Activated T-cell treated with anti-CD3 and anti-CD28 coated beads, Interleukin-2, amount 50 U/mL, for 48 hours (primary cell): Measurements from ENCODE around the gene RPP25L.

ENCODE experiments used
- DNase-seq, 2 experiments: peaks; one replicate each; pipeline ENCODE4 v3.0.0-alpha.2; 2020

The RPP25L gene

DNA sequence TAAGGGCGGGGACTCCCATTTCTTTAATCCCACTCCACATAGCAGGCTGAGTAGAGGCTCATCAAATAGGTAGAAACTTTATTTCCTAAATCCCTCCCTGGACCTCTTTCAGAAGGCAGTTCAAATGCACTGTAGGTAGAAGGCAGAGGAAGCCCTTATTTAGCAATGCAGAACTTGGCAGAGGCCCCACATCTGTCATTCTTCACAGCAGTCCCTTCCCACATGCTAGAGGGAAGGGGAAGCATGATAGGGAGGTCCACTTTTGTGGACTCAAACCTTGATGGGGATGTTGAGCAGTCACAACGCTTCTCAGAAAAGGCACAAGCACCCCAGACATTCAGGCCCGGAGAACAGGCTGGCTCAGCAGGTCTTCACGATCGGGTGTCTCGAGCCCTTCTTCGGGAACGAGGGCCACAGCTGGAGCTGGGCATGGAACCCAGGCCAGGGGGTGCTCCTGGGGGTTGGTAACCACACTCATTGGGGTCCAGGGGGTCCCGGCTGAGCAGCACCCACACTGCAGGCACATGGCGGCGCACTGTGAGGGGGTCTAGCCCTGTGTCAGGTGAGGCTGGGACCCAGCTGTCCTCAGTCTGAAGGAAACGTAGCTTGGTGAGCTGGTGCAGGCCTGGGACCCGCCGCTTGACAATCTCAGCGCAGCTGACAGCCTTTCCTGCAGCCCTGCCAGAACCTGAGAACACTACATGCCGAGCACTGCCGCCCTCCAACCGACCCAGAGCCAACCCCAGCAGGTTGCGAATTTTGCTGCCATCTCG is 1.3 kb downstream of the RPP25L start:
- DNase-seq, result no peak

DNA sequence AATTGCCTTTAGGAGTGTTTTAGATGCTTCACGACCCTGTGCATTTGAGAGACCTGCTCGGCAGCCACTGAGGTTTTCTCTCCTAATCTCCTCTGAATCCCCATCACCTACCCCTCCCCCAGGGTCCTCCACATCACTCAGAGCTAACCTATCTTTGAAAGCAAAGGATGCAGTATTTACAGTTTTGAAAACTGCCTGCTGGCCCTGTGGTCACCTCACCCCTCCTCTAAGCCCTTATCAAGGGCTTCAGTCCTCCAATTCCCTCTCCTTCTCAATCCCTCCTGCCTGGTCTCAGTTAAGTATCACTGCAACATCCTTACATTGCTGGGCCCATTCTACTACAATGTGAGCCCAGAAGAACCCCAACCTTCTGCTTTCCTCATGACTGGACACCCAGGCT is 4.6 kb downstream of the RPP25L start:
- DNase-seq, result no peak

- no peak for DNase-seq
These were observed 5.0 kb downstream of the RPP25L start for GRCh38 chr9:34606905-34607304.

GRCh38 chr9:34606190-34606589 is 5.7 kb downstream of the RPP25L start:
- no peak for DNase-seq

GRCh38 chr9:34603610-34604231 is 8.2 kb downstream of the RPP25L start:
- DNase-seq, result peak; percentile 89 to 92

DNA sequence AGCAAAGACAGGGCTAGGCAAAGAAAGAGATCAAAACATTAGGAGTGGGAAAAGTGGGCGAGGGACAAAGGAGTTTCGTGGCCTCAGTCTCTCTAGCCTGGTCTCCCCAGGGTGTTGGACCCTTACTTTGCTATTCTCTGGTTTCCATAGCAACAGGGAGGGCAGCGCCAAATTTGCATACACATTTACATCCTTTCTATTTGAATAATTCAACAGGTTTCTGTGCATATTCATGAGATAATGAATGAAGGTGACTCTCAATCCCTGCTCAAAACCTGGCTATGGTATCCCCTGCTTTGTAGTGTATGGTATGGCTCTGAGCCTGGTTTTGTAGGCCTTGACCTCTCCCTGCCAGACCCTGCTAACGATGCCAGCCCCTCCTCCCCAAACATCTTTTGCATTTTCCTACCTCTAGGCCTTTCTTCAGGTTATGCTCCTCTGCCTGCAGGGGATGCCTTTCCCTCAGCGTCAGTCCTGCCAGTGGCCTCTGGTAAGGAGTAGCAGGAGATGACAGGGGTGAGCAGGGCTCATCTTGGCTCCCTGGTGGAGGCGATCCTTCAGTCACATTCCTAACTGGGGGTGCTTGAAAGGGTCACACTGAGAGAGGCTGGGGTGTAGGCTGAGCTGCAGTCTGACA is 9.8 kb downstream of the RPP25L start:
- no peak for DNase-seq

DNA sequence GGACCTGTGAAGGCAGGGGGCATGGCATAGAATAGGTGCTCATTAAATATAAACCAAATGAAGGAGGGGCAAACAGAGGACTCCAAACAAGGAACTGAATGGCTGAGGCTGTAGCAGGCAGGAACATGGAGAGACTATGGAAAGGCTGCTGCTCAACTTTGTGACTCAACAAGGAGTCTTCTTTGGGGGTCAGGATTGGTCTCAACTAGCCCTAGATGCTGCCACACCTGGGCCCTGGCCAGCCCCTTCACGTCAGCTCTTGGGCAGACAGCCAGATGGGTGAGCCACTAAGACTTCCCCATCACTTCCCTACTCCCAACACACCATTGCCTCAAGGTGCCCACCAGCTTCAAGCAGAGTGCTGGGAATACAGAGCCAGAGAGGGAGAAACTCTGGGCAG is 11.0 kb downstream of the RPP25L start:
- DNase-seq, result no peak

- DNase-seq, result no peak
These were observed 12.4 kb downstream of the RPP25L start for GRCh38 chr9:34599546-34599945.

DNA sequence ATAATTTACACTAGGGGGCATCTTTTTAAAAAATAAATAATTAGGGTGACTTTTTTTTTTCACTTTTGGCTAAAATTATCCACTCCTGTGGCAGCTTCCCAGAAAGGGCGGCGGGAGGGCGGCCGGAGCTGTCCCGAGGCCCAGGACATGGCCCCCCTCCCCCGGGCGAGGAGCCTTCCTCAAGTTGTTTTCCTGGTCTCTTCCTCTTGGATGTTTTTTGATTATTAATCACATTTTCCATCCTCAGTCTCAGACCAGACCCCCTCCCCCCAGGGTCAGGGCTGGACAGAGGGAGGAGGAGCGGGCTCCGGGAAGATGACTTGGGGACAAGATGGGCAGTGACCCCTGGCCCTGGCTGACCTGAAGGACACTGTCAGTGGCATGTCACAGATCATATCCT is 17.7 kb downstream of the RPP25L start:
- DNase-seq, result no peak

GRCh38 chr9:34592895-34593601 is 18.8 kb downstream of the RPP25L start:
- no peak for DNase-seq

GRCh38 chr9:34591917-34592866 is 19.7 kb downstream of the RPP25L start:
- DNase-seq, result no peak

DNA sequence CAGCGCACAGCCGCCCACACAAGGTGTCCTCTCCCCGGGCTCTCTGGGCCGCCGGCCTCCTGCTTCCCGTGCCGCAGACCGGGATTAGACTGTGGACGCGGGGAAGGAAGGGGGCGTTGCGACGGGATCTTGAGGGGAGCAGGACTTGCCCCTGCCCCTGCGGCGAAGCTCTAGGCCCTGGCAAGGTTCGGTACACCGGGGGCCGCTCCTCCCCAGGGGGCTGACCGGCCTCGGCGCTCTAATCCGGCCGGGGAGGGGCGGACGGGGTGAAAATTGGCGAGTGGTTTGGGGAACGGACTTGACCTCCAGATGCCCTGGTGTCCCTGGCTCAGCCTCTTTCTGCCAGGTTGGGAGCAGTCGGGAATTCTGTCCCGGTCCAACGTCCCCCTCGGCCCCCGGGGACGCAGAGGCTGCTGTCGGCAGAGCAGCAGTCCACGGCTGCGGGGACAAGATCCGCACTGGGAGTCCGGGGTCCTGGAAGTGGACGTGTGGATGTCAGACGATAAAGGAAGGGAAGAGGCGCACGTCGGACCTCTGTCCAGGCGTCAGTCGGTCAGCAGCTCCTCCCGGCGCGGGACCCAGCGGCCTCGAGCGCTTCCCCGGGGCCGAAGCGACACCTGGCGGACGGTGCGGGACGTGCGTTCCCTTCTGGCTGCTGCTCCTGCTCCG is 20.5 kb downstream of the RPP25L start:
- peak; percentile 86 to 90 for DNase-seq

- peak; percentile 46 to 52 for DNase-seq
These were observed 21.3 kb downstream of the RPP25L start for GRCh38 chr9:34590381-34591247.

DNA sequence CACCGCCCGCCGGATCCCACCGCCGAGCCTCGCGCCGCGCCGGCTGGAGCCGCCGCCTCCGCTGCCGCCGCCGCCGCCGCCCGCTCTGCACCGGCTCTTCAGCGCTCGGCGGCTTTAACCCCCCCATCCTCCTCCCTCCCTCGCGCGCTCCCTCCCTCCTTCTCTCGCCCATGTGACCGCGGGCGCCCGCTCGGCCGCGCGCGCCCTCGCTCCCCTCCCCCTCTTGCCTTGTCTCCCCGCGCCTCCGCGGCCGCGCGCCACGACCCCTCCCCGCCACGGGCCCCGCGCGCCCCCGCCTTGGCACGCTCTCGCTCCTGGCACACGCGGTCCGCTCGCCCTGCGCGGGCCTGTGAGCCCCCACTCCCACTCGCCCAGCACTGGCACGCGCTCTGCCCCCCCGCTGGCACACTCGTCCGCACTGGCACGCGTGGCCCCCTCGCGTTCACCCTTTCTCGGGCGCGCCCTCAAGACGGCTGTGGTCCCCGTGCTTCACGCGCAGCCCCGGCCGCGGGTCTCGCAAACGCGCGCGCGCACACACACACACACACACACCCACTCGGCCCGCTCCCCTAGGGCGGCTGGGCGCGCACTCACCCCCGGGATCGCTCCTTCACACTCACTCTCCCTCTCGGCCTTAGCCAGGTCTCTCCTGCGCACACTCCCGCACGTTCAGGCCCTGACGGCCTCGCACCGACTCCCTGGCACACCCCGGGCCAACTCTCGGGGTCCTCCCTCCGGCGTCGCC is 22.1 kb downstream of the RPP25L start, which contains the start of gene CNTFR:
CNTFR (minus strand) TSS at position 89 of the 745 bp plus-strand sequence. CDS start 20,743 bp downstream, outside the sequence.
- peak in 1 of 2 experiments; percentile 44 for DNase-seq

GRCh38 chr9:34588671-34589635 is 22.9 kb downstream of the RPP25L start:
- no peak for DNase-seq

DNA sequence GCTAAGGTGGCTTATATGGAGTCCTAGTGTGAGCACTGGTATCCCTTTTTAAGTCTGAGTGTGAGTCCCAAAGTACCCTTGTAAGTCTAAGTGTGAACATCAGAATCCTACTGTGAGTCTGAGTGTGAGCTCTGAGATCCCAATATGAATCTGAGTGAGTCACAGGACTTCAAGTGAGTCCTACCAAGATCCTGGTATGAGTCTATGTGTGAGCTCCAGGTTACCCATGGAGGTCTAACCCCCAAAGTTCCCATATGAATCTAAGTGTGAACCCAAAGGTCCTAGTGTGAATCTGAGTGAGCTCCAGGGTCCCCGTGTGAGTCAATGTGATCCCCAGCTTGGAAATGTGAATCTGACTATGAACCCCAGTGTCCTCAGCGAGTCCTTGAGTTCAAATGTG is 24.6 kb downstream of the RPP25L start:
- no peak for DNase-seq

DNA sequence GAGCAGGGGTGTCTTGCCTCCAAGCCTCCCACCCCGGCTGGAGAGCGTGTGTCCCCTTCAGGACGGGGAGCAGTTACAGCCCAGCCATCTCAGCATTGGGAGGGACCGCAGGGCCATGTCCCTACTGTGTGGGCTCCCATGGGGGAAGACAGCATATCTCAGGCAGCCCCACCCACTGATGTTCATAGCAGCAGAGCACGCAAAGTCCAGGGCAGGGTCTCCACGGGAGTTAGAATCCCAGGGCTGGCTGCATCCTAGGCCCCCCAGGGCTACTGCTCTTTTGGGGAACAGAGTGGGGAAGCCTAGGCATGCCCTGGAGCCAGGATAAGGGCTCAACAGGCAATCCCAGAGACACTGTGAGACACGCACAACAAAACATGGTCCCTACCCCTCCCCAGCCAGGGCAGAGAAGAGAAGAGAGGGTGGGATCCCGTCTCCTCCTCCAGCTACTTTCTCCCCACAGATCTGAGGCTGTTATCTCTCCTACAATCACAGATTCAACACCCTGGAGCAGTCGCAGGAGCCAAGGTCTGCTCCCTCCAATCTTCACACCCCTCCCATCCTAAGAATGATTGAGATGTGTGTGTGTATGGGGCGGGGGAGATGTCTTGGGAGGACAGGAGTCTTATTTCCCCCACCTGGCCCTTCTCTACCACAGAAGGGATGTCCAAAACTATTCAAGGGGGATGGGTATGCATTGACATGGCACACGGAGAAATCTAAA is 25.8 kb downstream of the RPP25L start:
- no peak for DNase-seq

GRCh38 chr9:34584970-34585369 is 26.9 kb downstream of the RPP25L start:
- DNase-seq, result no peak
